H1 (cell line): ENCODE measurements around the gene ELP5. TPM values are rescaled to one million over a fixed set of nuclear protein-coding genes. Genes with fewer than 3 reads are reported as not detected.

Experiments
- CTCF ChIA-PET: fragments of 300-600 bp; sonication (Branson Sonifier 250); formaldehyde crosslinking; loops from one replicate; lab custom pipeline; 2021; ENCODE audit not compliant: partially characterized antibody; lab: Charles Lee
- POLR2A ChIA-PET: fragments of 300-600 bp; sonication (Branson Sonifier 250); formaldehyde crosslinking; loops from one replicate; lab custom pipeline; 2021; ENCODE audit warnings: inconsistent platforms; ENCODE audit not compliant: partially characterized antibody; lab: Charles Lee
- DNase-seq, 2 experiments: peaks; one replicate each; pipeline versions ENCODE4 v3.0.0 to v3.0.0-alpha.2; 2010 to 2022; ENCODE audit warnings: low spot score in 2 of 2, low read depth in 1 of 2, mixed read lengths in 1 of 2
- FAIRE-seq: peaks from 2 replicates; lab custom pipeline; 2011; peaks lifted over from hg19 to GRCh38; lab: Jason Lieb, UNC
- H2AFZ ChIP-seq: 2 replicates; pipeline ENCODE4 v1.8.1; 2012; ENCODE audit warnings: low read length, inconsistent platforms
- H2AK5ac ChIP-seq: 2 replicates; pipeline ENCODE4 v1.6.1; 2013; ENCODE audit warnings: low read depth, low read length
- H2BK120ac ChIP-seq: replicated peaks from 2 replicates; pipeline ENCODE3; 2013; ENCODE audit warnings: low read depth, low read length, inconsistent platforms
- H2BK12ac ChIP-seq: 2 replicates; pipeline ENCODE4 v1.6.1; 2013; ENCODE audit warnings: low read depth, low read length
- H2BK15ac ChIP-seq: 2 replicates; pipeline ENCODE4 v1.6.1; 2013; ENCODE audit warnings: low read length
- H2BK20ac ChIP-seq: 2 replicates; pipeline ENCODE4 v1.6.1; 2013; ENCODE audit warnings: low read length
- H2BK5ac ChIP-seq: 2 replicates; pipeline ENCODE4 v1.6.1; 2013; ENCODE audit warnings: low read depth, low read length
- H3K14ac ChIP-seq: 2 replicates; pipeline ENCODE4 v1.6.1; 2013; ENCODE audit warnings: inconsistent platforms; ENCODE audit not compliant: insufficient read length
- H3K18ac ChIP-seq: 2 replicates; pipeline ENCODE4 v1.6.1; 2013; ENCODE audit warnings: low read length; ENCODE audit errors: extremely low read depth
- H3K23ac ChIP-seq: 2 replicates; pipeline ENCODE4 v1.6.1; 2013; ENCODE audit warnings: inconsistent platforms; ENCODE audit not compliant: insufficient read length
- H3K23me2 ChIP-seq: 2 replicates; pipeline ENCODE4 v1.6.1; 2013; ENCODE audit warnings: low read depth, low read length
- H3K27ac ChIP-seq: 2 replicates; pipeline ENCODE4 v1.6.1; 2011; ENCODE audit warnings: low read depth, low read length, inconsistent platforms
- H3K27me3 ChIP-seq, 4 experiments: replicated peaks in 1 of 4; 1 replicate in 1 of 4; 2 replicates in 3 of 4; pipeline versions ENCODE4 v1.6.1 to v1.8.1; 2011 to 2013; ENCODE audit warnings: low read length in 3 of 4, mild to moderate bottlenecking in 3 of 4, inconsistent platforms in 2 of 4, mixed read lengths in 2 of 4, moderate library complexity in 1 of 4; ENCODE audit not compliant: control insufficient read depth in 3 of 4, insufficient read depth in 3 of 4; ENCODE audit errors: extremely low read depth in 1 of 4
- H3K36me3 ChIP-seq, 4 experiments: 2 replicates each; pipeline versions ENCODE4 v1.6.1 to v1.8.1; 2011 to 2013; ENCODE audit warnings: mild to moderate bottlenecking in 4 of 4, low read length in 3 of 4, moderate library complexity in 2 of 4, control low read depth in 1 of 4, inconsistent platforms in 1 of 4; ENCODE audit not compliant: insufficient read depth in 4 of 4, control insufficient read depth in 2 of 4
- H3K4ac ChIP-seq: replicated peaks from 2 replicates; pipeline ENCODE3; 2013; ENCODE audit warnings: low read length, low read depth, mixed read lengths, inconsistent platforms; ENCODE audit not compliant: insufficient read length
- H3K4me1 ChIP-seq, 4 experiments: replicated peaks in 1 of 4; 1 replicate in 1 of 4; 2 replicates in 3 of 4; pipeline versions ENCODE4 v1.6.1 to v1.8.1; 2011 to 2013; ENCODE audit warnings: low read length in 3 of 4, inconsistent platforms in 2 of 4, mixed read lengths in 1 of 4; ENCODE audit not compliant: insufficient read depth in 4 of 4, control insufficient read depth in 3 of 4
- H3K4me2 ChIP-seq, 2 experiments: 2 replicates each; pipeline versions ENCODE4 v1.6.1 to v1.8.1; 2011 to 2013; ENCODE audit warnings: low read depth in 2 of 2, low read length in 2 of 2, control low read depth in 1 of 2, inconsistent platforms in 1 of 2, mild to moderate bottlenecking in 1 of 2; ENCODE audit not compliant: insufficient read depth in 1 of 2
- H3K4me3 ChIP-seq, 4 experiments: fragments of 200-600, 300-600 bp in 1 of 4; sonication (generic), shearing (Covaris generic), sonication (Bioruptor Twin) in 1 of 4; 2 replicates each; pipeline versions ENCODE4 v1.5.1 to v1.8.1; 2011 to 2016; ENCODE audit warnings: low read length in 4 of 4, low read depth in 3 of 4, control low read depth in 2 of 4, inconsistent platforms in 2 of 4, mild to moderate bottlenecking in 2 of 4, mixed read lengths in 1 of 4, moderate library complexity in 1 of 4; ENCODE audit not compliant: insufficient read depth in 2 of 4; ENCODE audit errors: extremely low read depth in 1 of 4
- H3K56ac ChIP-seq: replicated peaks from 2 replicates; pipeline ENCODE3; 2013; ENCODE audit warnings: low read depth, mild to moderate bottlenecking, mixed read lengths, low read length, inconsistent platforms; ENCODE audit not compliant: insufficient read length
- H3K79me1 ChIP-seq: 2 replicates; pipeline ENCODE4 v1.6.1; 2013; ENCODE audit warnings: low read depth, low read length, control low read depth
- H3K79me2 ChIP-seq, 2 experiments: 2 replicates each; pipeline versions ENCODE4 v1.6.1 to v1.8.1; 2012 to 2013; ENCODE audit warnings: low read length in 2 of 2, mild to moderate bottlenecking in 2 of 2, inconsistent platforms in 1 of 2; ENCODE audit not compliant: insufficient read depth in 2 of 2, control insufficient read depth in 1 of 2
- H3K9ac ChIP-seq, 4 experiments: replicated peaks in 1 of 4; 1 replicate in 1 of 4; 2 replicates in 3 of 4; pipeline versions ENCODE4 v1.6.1 to v1.8.1; 2011 to 2013; ENCODE audit warnings: low read depth in 3 of 4, low read length in 3 of 4, control low read depth in 2 of 4, mild to moderate bottlenecking in 2 of 4, moderate library complexity in 2 of 4, inconsistent platforms in 1 of 4; ENCODE audit errors: extremely low read depth in 1 of 4
- H3K9me3 ChIP-seq, 2 experiments: 2 replicates each; pipeline versions ENCODE4 v1.6.1 to v1.8.1; 2012 to 2013; ENCODE audit warnings: mild to moderate bottlenecking in 2 of 2, moderate library complexity in 2 of 2, control low read depth in 1 of 2, inconsistent platforms in 1 of 2, low read depth in 1 of 2, low read length in 1 of 2, mixed read lengths in 1 of 2; ENCODE audit not compliant: insufficient read depth in 2 of 2
- H4K20me1 ChIP-seq, 2 experiments: replicated peaks in 1 of 2; 2 replicates each; pipeline versions ENCODE3 to v1.8.1; 2011 to 2013; ENCODE audit warnings: inconsistent platforms in 2 of 2, low read length in 2 of 2, mild to moderate bottlenecking in 1 of 2; ENCODE audit not compliant: insufficient read depth in 2 of 2, control insufficient read depth in 1 of 2
- H4K5ac ChIP-seq: 2 replicates; pipeline ENCODE4 v1.6.1; 2013; ENCODE audit warnings: low read length, low read depth, mixed read lengths, inconsistent platforms; ENCODE audit not compliant: insufficient read length
- H4K8ac ChIP-seq: 2 replicates; pipeline ENCODE4 v1.8.0; 2013; ENCODE audit warnings: mild to moderate bottlenecking, moderate library complexity, low read length, inconsistent platforms; ENCODE audit not compliant: insufficient read depth; ENCODE audit errors: extremely low read depth
- H4K91ac ChIP-seq: replicated peaks from 2 replicates; pipeline ENCODE3; 2013; ENCODE audit warnings: low read length, mixed read lengths, inconsistent platforms; ENCODE audit not compliant: insufficient read length
- ASH2L ChIP-seq: fragments of 200-600, 300-600 bp; sonication (generic); IDR thresholded peaks from one replicate; pipeline ENCODE4 v1.7.1; 2017; ENCODE audit warnings: low read length
- POLR2A ChIP-seq, 2 experiments: IDR thresholded peaks; 1 replicate in 1 of 2; 2 replicates in 1 of 2; pipeline ENCODE4 v1.6.1; 2011; ENCODE audit warnings: low read depth in 2 of 2, low read length in 2 of 2, mild to moderate bottlenecking in 2 of 2; ENCODE audit errors: control extremely low read depth in 1 of 2
- TCF12 ChIP-seq: IDR thresholded peaks from 2 replicates; pipeline ENCODE4 v1.6.1; 2011; ENCODE audit warnings: low read depth, mild to moderate bottlenecking, low read length
- WGBS, 2 experiments: shearing (Covaris generic) in 1 of 2; methylation state at CpG; one replicate each; pipeline versions ENCODE4 v1.1.6 to v1.1.7; 2013 to 2015; ENCODE audit warnings: low lambda C conversion rate in 2 of 2, mixed read lengths in 2 of 2, inconsistent platforms in 1 of 2, low coverage in 1 of 2, missing lambda C conversion rate in 1 of 2; ENCODE audit not compliant: insufficient replicate concordance in 2 of 2, insufficient coverage in 1 of 2, insufficient read length in 1 of 2; ENCODE audit errors: extremely low coverage in 1 of 2, missing lambda C conversion rate in 1 of 2; 5-methylcytosine and 5-hydroxymethylcytosine counted together
- polyA plus RNA-seq, 7 experiments: library from polyadenylated mRNA; depleted of rRNA in 3 of 7; stranded (reverse) in 5 of 7; unstranded in 2 of 7; fragments of >200 nt in 5 of 7; fragments of 200-250 nt in 2 of 7; gene quantifications; 1 replicate in 5 of 7; 2 replicates in 1 of 7; 4 replicates in 1 of 7; pipeline versions ENCODE4 v1.2.1 to v1.2.3, GENCODE V29; 2011 to 2013; ENCODE audit warnings: missing spikeins in 2 of 7, mixed read lengths in 2 of 7
- total RNA-seq: library from RNA; stranded (reverse); fragmentation: NEBNext Ultra II Directional; extraction: Animal tissue kit (Norgen Biotek cat#: 25700); gene quantifications from 2 replicates; pipeline ENCODE4 v1.2.1, GENCODE V29; 2021

The ELP5 gene
- total and polyA plus RNA-seq, 2 of the 8 experiments (the other 6 are each of a cell fraction or from before 2014, with no cell fraction given) = 75.4 to 107 TPM

GRCh38 chr17:7241090-7241733, 10.8 kb upstream of the ELP5 start:
- no peak overlapping the region for H4K5ac ChIP-seq
- no peak for DNase-seq
- no peak overlapping the region for H3K14ac ChIP-seq
- ChIA-PET POLR2A (interaction anchor here (0.8 to 19.7 kb wide), 16 partner anchors 7 to 338 kb away, joined by 3 to 386 read pairs (median 8); partner anchors contain the start of genes ACADVL, CD68, CLDN7 and CTDNEP1), CTCF (interaction anchor here (0.8 to 4.1 kb wide), 11 partner anchors 9 to 214 kb away, joined by 3 to 27 read pairs (median 4); partner anchors contain the start of genes ACADVL and SLC2A4)
- H4K91ac ChIP-seq = no peak overlapping the region
- H3K18ac ChIP-seq = no peak overlapping the region
- peak overlapping the region; percentile 83 to 94 (median 89) for H3K9ac ChIP-seq
- H4K20me1 ChIP-seq = peaks cover 8 to 10% of the 10 kb centered on the region in 2 experiments
- peaks cover 8% of the 10 kb centered on the region for H3K79me1 ChIP-seq
- H3K36me3 ChIP-seq = peaks cover 8 to 43% (median 27%) of the 10 kb centered on the region in 4 experiments; a peak in 7 of 8 replicates
- H3K9me3 ChIP-seq = no peaks in the 10 kb centered on the region
- peak overlapping the region; percentile 92 to 93 for H3K4me2 ChIP-seq
- 64% methylated on average over 9 of the region's 9 CpGs; no CpG with 5 or more reads in 1 of the 2 experiments for WGBS, 2 experiments
- FAIRE-seq = no peak
- no peak overlapping the region for H2AK5ac ChIP-seq
- H2BK12ac ChIP-seq = no peak overlapping the region
- no peak overlapping the region for H2AFZ ChIP-seq
- peaks cover 18% of the 10 kb centered on the region for H3K23me2 ChIP-seq
- no peak overlapping the region for H4K8ac ChIP-seq
- no peaks in the 10 kb centered on the region for H3K27me3 ChIP-seq
- H2BK15ac ChIP-seq = 0 out of 2 replicates have a peak overlapping the region, but pooled peaks have one; percentile 5
- no peak overlapping the region for H3K4ac ChIP-seq
- no peak overlapping the region for H3K23ac ChIP-seq
- H3K4me1 ChIP-seq = peaks cover 5 to 20% (median 11%) of the 10 kb centered on the region in 4 experiments; a peak in 6 of 7 replicates
- H2BK5ac ChIP-seq = peak overlapping the region; percentile 28; the same call in 1 of the 2 replicates
- TF ChIP-seq ASH2L (no peak), TCF12 (no peak), POLR2A (IDR thresholded peaks at IDR 0.05; ENCODE audit: control extremely low read depth in 1 of 2, low read depth in 2 of 2, low read length in 2 of 2) (0 out of 3 replicates have a peak, but pooled peaks of 1 of the 2 experiments have one; percentile 64)
- H3K4me3 ChIP-seq = peak overlapping the region; percentile 73 to 90 (median 84)
- no peak overlapping the region for H3K56ac ChIP-seq
- H3K79me2 ChIP-seq = peaks cover 0 to 42% of the 10 kb centered on the region in 2 experiments; a peak in 2 of 4 replicates
- no peak overlapping the region for H2BK120ac ChIP-seq
- H3K27ac ChIP-seq = peak overlapping the region; percentile 86
- no peak overlapping the region for H2BK20ac ChIP-seq
